NCI-H2081 (cell line): ENCODE results near the gene ZBTB7A.

Source experiments
- DNase-seq, 2 experiments: peaks; one replicate each; lab custom pipeline; 2025; lab: John Stamatoyannopoulos, UW

ZBTB7A gene

GRCh38 chr19:4066682-4067395 lies at the start of gene ZBTB7A:
ZBTB7A (minus strand) TSS chr19:4066899; CDS start chr19:4055232, 11,667 bp downstream.
- peak; percentile 40 to 64 for DNase-seq

GRCh38 chr19:4115818-4116385 lies 49.2 kb upstream of the ZBTB7A start:
- no peak for DNase-seq

- DNase-seq = no peak
These were observed 48.5 kb upstream of the ZBTB7A start for GRCh38 chr19:4115050-4115817.

DNA sequence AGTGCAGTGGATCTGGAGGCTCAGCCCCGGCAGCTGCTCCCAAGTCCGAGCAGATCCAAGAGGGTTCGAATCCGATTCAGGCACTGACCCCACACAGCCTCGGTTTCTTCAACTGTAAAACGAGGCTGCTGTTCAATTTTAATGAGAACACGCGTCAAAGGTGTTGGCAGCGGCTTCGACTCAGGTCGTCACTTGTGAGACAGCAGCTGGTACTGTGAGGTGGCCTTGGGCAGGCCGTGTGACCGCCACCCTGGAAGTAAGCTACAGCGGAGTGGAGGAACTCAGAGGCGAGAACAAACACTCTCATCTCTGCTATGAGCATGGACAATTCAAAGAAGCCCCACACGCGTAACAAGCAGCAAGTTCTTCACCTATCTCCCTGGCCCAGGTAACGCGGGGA lies 47.5 kb upstream of the ZBTB7A start:
- no peak for DNase-seq

DNA sequence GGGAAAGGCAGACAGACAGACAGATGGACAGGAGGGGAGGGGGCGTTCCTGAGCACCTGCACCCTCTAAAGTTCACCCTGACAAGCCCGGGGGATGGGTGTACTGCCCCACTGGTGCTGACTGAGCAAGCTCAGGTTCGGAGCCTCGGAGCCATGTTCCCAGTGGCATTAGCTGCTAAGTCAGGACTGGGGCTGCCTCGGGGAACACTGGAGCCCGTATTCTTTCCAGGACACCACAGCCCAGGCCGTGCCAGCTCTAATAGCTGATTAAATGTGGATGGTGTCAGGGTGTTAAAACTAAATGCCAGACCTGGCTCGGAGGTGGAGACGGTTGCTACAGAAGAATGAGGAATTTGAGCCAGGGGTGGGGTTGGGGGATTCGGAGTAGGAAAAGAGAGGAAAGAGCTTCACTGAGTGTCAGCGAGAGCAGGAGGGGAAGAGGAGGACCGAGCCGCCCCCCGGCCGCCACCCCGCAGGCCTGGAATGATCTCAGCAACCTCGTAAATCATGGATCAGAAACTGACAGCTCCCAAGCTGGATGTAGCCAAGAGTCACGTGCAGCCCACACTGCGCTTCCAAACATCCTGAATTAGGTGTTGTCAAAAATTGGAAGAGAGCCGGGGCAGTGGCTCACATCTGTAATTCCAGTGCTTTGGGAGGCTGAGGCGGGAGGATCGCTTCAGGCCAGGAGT lies 46.8 kb upstream of the ZBTB7A start:
- no peak for DNase-seq

- no peak for DNase-seq
These were observed 45.7 kb upstream of the ZBTB7A start for GRCh38 chr19:4112367-4112766.

DNA sequence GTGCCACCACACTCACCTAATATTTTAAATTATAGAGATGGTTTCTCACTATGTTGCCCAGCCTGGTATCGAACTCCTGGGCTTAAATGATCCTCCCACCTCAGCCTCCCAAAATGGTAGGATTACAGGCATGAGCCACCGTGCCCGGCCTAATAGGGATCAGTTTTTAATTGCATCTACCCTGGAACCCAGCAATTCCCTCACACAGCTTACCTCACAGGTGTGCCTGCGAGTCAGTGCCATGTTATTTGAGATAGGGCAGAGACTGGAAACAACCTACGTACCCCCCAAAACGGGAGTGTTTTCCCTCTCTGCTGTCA lies 42.9 kb upstream of the ZBTB7A start:
- no peak for DNase-seq

- no peak for DNase-seq
These were observed 42.3 kb upstream of the ZBTB7A start for GRCh38 chr19:4108767-4109625.

- DNase-seq = no peak
These were observed 36.4 kb upstream of the ZBTB7A start for GRCh38 chr19:4103080-4103433.

- no peak for DNase-seq
These were observed 35.8 kb upstream of the ZBTB7A start for GRCh38 chr19:4102339-4103079.

GRCh38 chr19:4101496-4101770 lies 34.7 kb upstream of the ZBTB7A start:
- DNase-seq = no peak

DNA sequence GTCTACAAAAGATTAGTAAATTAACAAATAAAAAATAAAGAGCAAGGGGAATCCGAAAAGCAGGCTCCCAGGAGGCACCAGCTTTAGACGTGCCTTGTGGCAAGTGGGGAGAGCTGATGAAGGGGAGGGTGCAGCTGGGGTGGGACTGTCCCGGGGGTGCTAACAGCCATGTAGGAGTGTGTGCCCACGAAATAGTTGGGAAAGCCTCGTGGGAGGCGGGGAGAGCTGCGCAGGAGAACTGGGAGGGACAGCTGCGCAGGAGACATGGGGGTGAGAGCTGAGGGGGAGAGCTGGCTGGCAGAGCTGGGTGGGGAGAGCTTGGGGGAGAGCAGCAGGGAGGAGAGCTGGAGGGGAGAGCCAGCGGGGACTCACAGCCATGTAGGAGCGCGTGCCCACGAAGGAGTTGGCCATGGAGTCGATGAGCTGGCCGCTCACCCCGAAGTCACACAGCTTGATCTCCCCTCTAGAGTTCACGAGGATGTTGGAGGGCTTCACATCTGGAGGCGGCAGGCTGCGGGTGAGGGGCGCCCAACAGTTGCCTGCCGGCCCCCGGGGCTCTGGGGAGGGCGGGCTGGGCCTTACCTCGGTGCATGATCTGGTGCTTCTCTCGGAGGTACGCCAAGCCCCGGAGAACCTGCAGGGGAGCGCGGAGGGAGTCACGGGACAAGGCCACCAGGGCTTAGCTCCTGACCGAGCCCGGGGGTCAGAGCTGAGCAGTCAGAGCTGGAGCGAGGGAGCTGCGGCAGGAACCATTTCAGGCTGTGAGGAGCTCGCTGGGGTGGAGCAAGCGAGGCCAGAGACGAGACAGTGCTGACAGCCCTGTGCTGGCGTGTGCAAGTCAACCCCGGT lies 34.2 kb upstream of the ZBTB7A start:
- no peak for DNase-seq

- DNase-seq = no peak
These were observed 32.5 kb upstream of the ZBTB7A start for GRCh38 chr19:4099041-4099764.

- DNase-seq = no peak
These were observed 31.8 kb upstream of the ZBTB7A start for GRCh38 chr19:4098493-4098892.

DNA sequence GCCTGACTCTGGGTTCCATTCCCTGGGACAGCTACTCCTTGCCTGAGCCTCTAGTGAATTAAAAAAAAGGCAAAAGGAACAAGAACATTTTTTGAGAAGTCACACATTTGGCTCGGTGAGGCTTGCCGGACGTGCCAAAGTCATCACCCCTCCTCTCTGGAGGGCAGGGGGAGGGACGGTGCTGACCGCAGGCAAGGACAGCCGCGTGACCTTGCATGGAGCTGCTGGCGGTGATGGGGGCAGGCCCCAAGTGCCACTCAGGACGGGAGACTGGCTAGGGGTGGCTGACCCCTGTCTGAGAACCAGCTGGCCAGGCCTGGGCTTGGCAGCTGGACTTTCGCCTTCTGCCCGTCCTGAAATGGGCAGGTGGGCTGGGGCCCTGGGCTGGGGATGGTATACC lies 30.8 kb upstream of the ZBTB7A start:
- DNase-seq = no peak

DNA sequence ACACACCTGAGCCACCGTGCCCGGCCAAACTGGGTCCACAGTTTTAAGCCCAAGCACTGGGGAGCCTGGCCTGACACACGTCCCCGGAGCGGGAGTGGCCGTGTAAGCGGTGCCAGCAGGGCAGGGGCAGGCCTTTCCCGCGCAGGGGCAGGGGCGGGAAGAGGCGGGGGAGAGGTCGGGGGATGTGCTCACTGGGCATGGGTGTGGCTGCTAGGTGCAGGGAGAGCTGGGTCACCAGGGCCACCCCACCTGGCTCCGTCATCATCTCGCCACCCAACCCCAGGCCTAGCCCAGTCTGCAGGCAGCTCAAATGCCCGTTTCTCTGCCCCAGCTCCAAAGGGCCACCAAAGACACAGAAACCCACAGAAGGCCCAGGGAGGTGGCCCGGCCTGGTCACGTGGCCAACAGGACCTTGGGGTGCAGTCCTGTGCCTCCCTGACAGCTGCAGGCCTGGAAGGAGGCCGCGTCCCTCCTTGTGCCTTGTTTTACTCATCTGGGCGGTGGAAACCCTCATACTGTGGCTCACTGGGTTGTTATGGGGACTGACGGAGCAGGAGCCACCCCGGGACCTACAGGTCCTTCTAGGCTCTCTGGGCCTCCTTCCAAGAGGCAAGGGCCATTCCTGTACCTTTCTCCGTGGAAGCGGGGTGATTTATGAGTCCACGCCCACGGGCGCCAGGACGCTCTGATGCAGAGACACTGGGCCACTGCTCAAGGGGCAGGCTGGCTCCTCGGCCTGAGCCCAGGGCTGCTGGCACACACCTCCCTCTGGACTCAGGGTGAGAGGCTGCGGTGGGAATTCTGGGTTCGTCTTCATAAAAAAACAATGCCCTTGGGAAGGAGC lies 29.6 kb upstream of the ZBTB7A start:
- DNase-seq = no peak

DNA sequence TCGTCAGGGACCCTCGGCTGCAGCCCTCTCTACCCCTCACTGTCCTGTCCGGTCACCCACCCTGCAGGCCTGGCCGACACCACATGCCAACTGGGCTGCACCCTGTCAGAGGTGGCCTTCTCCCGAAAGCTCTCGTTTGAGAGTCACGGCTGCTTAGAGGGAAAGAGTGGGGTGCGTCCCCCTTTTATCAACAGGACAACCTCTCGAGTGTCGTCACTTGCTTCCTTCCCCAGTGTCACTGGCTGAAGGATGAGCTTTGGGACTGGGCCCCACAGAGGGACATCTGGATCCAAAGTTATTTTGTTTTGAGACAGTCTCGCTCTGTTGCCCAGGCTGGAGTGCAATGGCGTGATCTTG lies 28.8 kb upstream of the ZBTB7A start:
- no peak for DNase-seq

GRCh38 chr19:4094761-4095487 lies 28.2 kb upstream of the ZBTB7A start:
- no peak for DNase-seq
